Transverse colon (tissue), 4 donors: ENCODE results near the gene TMEM250. TPM values are rescaled to one million over a fixed set of nuclear protein-coding genes. Genes with fewer than 3 reads are reported as not detected.
A peak's percentile ranks its signal among the peaks of the same experiment; 100 is the strongest.

ENCODE experiments used
- DNase-seq: peaks from one replicate; pipeline ENCODE4 v3.0.0-alpha.2; 2019
- H3K27ac ChIP-seq, 4 donors: fragments of 200-600 bp; sonication (generic); 2 replicates each; pipeline ENCODE4 v1.5.1; 2016 to 2018; ENCODE audit warnings: inconsistent platforms in 4 of 4
- H3K27me3 ChIP-seq: fragments of 200-600 bp; sonication (generic); 2 replicates; pipeline ENCODE4 v1.5.1; 2017; ENCODE audit warnings: inconsistent platforms
- H3K36me3 ChIP-seq, 4 donors: fragments of 200-600 bp; sonication (generic); 2 replicates each; pipeline ENCODE4 v1.5.1; 2017 to 2019; ENCODE audit warnings: inconsistent platforms in 4 of 4
- H3K4me1 ChIP-seq, 4 donors: fragments of 200-600 bp; sonication (generic); 2 replicates each; pipeline ENCODE4 v1.5.1; 2017 to 2020; ENCODE audit warnings: inconsistent platforms in 4 of 4
- H3K4me3 ChIP-seq, 4 donors: fragments of 200-600 bp; sonication (generic); 1 replicate in 1 of 4; 2 replicates in 3 of 4; pipeline versions ENCODE4 v1.5.1 to v1.6.1; 2017 to 2019; ENCODE audit warnings: inconsistent platforms in 4 of 4
- H3K9me3 ChIP-seq, 2 donors: fragments of 200-600 bp; sonication (generic); 2 replicates each; pipeline ENCODE4 v1.5.1; 2017 to 2019; ENCODE audit warnings: inconsistent platforms in 2 of 2
- CTCF ChIP-seq, 5 experiments: fragments of 200-600 bp in 3 of 5; fragments of 450-650 bp in 2 of 5; sonication (generic) in 3 of 5; IDR thresholded peaks; 1 replicate in 2 of 5; 2 replicates in 3 of 5; pipeline ENCODE4 v1.5.1; 2016 to 2017; ENCODE audit warnings: antibody characterized with exemption in 5 of 5, inconsistent platforms in 3 of 5, mild to moderate bottlenecking in 2 of 5, moderate library complexity in 1 of 5
- EP300 ChIP-seq: sonication (generic); formaldehyde crosslinking; IDR thresholded peaks from one replicate; pipeline ENCODE4 v1.6.1; 2017; ENCODE audit warnings: antibody characterized with exemption, low read depth
- POLR2A ChIP-seq: fragments of 450-650 bp; IDR thresholded peaks from one replicate; pipeline ENCODE4 v1.6.1; 2016; ENCODE audit warnings: antibody characterized with exemption, mild to moderate bottlenecking, moderate library complexity
- POLR2AphosphoS5 ChIP-seq, 3 donors: sonication (generic); formaldehyde crosslinking; IDR thresholded peaks; one replicate each; pipeline ENCODE4 v1.6.1; 2016; ENCODE audit warnings: antibody characterized with exemption in 3 of 3
- WGBS, 2 donors: methylation state at CpG; one replicate each; pipeline ENCODE4 v1.1.5; 2018; ENCODE audit warnings: low coverage in 1 of 2; 5-methylcytosine and 5-hydroxymethylcytosine counted together
- in situ Hi-C, 4 donors: fragments of 200-750 bp; cut with MboI; loops; one replicate each; pipeline versions ENCODE4 v1.15.0 to v1.15.1; 2017; ENCODE audit warnings: low sequenced_read_pairs in 3 of 4, low pct_ligation_motif_present in 1 of 4, low pct_unique_long_range_greater_than_20kb in 1 of 4
- intact Hi-C: fragments of 100-400 bp; cut with DNase I; formaldehyde crosslinking; loops from one replicate; pipeline ENCODE4 v1.15.1; 2023; ENCODE audit warnings: low total_unique reads
- total RNA-seq, 4 donors: library from RNA; depleted of rRNA; stranded (reverse); fragments of >200 nt; gene quantifications; one replicate each; pipeline ENCODE4 v1.1.0, GENCODE V29; 2016

TMEM250 gene
- total RNA-seq, 4 donors from 2014 or later = 50.3 to 187 (median 86.6) TPM

- in situ Hi-C loops (no loop called here), intact Hi-C loops (no loop called here)
- Histone ChIP-seq H3K9me3 (no peaks in the 10 kb centered on the region), H3K27me3 (peaks cover 74% of the 10 kb centered on the region), H3K36me3 (no peaks in the 10 kb centered on the region), H3K4me1 (no peaks in the 10 kb centered on the region), H3K4me3 (no peak overlapping the region), H3K27ac (no peak overlapping the region)
- DNase-seq = no peak
- WGBS, 2 donors = 43% methylated on average over 16 of the region's 16 CpGs; no CpG with 5 or more reads in 1 of the 2 donors
- TF ChIP-seq POLR2A (no peak), EP300 (no peak), POLR2AphosphoS5 (IDR thresholded peaks at IDR 0.05) (no peak), CTCF (IDR thresholded peaks at IDR 0.05) (peak in 2 of 5 experiments; percentile 20 to 27)
These were observed 24.7 kb upstream of the TMEM250 start for GRCh38 chr9:136143215-136144001.

GRCh38 chr9:136142859-136143214 lies 24.2 kb upstream of the TMEM250 start:
- intact Hi-C loops = no loop called here
- WGBS, 2 donors = 45% methylated on average over 13 of the region's 13 CpGs; no CpG with 5 or more reads in 1 of the 2 donors
- no peak overlapping the region for H3K4me3 ChIP-seq

GRCh38 chr9:136142414-136142796 lies 23.7 kb upstream of the TMEM250 start:
- WGBS, 2 donors = 62% methylated on average over 6 of the region's 6 CpGs; no CpG with 5 or more reads in 1 of the 2 donors
- H3K4me3 ChIP-seq = no peak overlapping the region
- no peaks in the 10 kb centered on the region for H3K9me3 ChIP-seq
- in situ Hi-C loops = no loop called here
- H3K27ac ChIP-seq = no peak overlapping the region
- no peak for DNase-seq
- TF ChIP-seq CTCF (IDR thresholded peaks at IDR 0.05) (no peak), EP300 (no peak), POLR2A (no peak), POLR2AphosphoS5 (IDR thresholded peaks at IDR 0.05) (no peak)
- no peaks in the 10 kb centered on the region for H3K4me1 ChIP-seq
- no peaks in the 10 kb centered on the region for H3K36me3 ChIP-seq
- H3K27me3 ChIP-seq = peaks cover 74% of the 10 kb centered on the region
- intact Hi-C loops = no loop called here

More at GRCh38 chr9:136142859-136143214, 24.2 kb upstream of the TMEM250 start:
- in situ Hi-C loops = no loop called here
- no peaks in the 10 kb centered on the region for H3K36me3 ChIP-seq
- H3K9me3 ChIP-seq = no peaks in the 10 kb centered on the region
- DNase-seq = no peak
- H3K4me1 ChIP-seq = no peaks in the 10 kb centered on the region
- no peak for TF ChIP-seq POLR2A
- TF ChIP-seq EP300 = no peak
- H3K27me3 ChIP-seq = peaks cover 74% of the 10 kb centered on the region
- no peak overlapping the region for H3K27ac ChIP-seq

- intact Hi-C loops = no loop called here
- 67 to 78% methylated on average over 2 to 18 of the region's 19 CpGs for whole genome bisulfite sequencing, 2 donors
- TF ChIP-seq CTCF (IDR thresholded peaks at IDR 0.05) (no peak), POLR2A (no peak), POLR2AphosphoS5 (IDR thresholded peaks at IDR 0.05) (no peak), EP300 (no peak)
- no peaks in the 10 kb centered on the region for H3K9me3 ChIP-seq
- peaks cover 74% of the 10 kb centered on the region for H3K27me3 ChIP-seq
- H3K36me3 ChIP-seq = no peaks in the 10 kb centered on the region
- DNase-seq = no peak
- no peak overlapping the region for H3K27ac ChIP-seq
- in situ Hi-C loops = no loop called here
- H3K4me3 ChIP-seq = no peak overlapping the region
- H3K4me1 ChIP-seq = no peaks in the 10 kb centered on the region
These were observed 23.2 kb upstream of the TMEM250 start for GRCh38 chr9:136141682-136142413.
